Mammary epithelial cell (primary cell): ENCODE results near the gene CNIH4.
A peak's percentile ranks its signal among the peaks of the same experiment; 100 is the strongest.

Experiments
- CTCF ChIP-seq, 2 donors: IDR thresholded peaks in 1 of 2; conservative IDR thresholded peaks in 1 of 2; 2 replicates each; pipeline ENCODE4 v1.5.1; 2011 to 2012; ENCODE audit warnings: inconsistent platforms in 2 of 2, low read length in 2 of 2, mild to moderate bottlenecking in 2 of 2, control low read depth in 1 of 2, low read depth in 1 of 2; ENCODE audit not compliant: insufficient read depth in 1 of 2; ENCODE audit errors: extremely low read depth in 1 of 2
- EZH2 ChIP-seq: IDR thresholded peaks from 2 replicates; pipeline ENCODE4 v1.6.1; 2012; ENCODE audit warnings: low read length, inconsistent platforms, borderline replicate concordance

DNA sequence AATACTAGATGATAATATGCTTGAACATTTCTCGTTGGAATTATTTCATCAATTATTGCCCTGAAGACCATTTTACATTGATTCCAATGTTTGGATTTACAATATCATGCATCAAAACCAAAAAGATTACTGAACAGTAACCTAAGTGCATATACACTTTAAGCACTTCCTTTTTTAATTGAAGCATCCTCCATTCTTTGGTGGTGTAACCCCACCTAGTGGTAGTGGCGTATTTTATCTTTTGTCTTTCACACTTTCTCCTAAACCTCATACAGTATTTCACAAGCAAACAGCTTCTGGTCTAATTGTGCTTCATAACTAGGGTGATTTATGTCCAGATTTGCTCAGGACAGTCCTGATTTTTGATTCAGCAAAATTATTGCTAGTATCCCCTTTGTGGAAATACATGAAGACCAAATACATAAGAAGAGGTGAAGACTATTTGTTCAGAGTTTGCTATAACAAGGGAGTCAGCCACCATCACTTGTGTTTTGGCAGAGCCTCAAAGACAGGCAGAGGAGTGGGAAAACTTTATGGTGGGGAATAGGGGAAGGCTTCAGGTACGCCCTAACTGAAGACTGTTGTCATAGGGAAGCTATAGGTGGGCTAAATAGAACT, 23.3 kb upstream of the CNIH4 start:
- TF ChIP-seq CTCF (conservative IDR thresholded peaks at IDR 0.05 in 1 of 2, IDR thresholded peaks at IDR 0.05 in 1 of 2; ENCODE audit: extremely low read depth in 1 of 2, insufficient read depth in 1 of 2, low read depth in 1 of 2, low read length in 2 of 2) (peak; percentile 55 to 64), EZH2 (no peak)
